HUES64 (cell line): ENCODE results near the gene LTC4S.
A peak's percentile ranks its signal among the peaks of the same experiment; 100 is the strongest.

Experiments used
- H3K27ac ChIP-seq: 2 replicates; pipeline ENCODE4 v1.7.0; 2013; ENCODE audit warnings: low read depth, low read length, inconsistent platforms
- H3K27me3 ChIP-seq: 2 replicates; pipeline ENCODE4 v1.6.1; 2013; ENCODE audit warnings: mild to moderate bottlenecking, low read length; ENCODE audit not compliant: insufficient read depth
- H3K36me3 ChIP-seq: 2 replicates; pipeline ENCODE4 v1.6.1; 2013; ENCODE audit warnings: mild to moderate bottlenecking, low read length; ENCODE audit not compliant: insufficient read depth
- H3K4me1 ChIP-seq: 2 replicates; pipeline ENCODE4 v1.6.1; 2013; ENCODE audit warnings: mild to moderate bottlenecking, low read length, moderate library complexity; ENCODE audit not compliant: insufficient read depth
- H3K4me3 ChIP-seq: 2 replicates; pipeline ENCODE4 v1.5.1; 2013; ENCODE audit warnings: mild to moderate bottlenecking, low read length, moderate library complexity
- H3K9ac ChIP-seq: 2 replicates; pipeline ENCODE4 v1.6.1; 2013; ENCODE audit warnings: mild to moderate bottlenecking, low read depth, low read length
- H3K9me3 ChIP-seq: 2 replicates; pipeline ENCODE4 v1.6.1; 2013; ENCODE audit warnings: low read depth, low read length; ENCODE audit not compliant: insufficient read depth
- WGBS: fragments of 150-250, 120-280 bp; methylation state at CpG from one replicate; pipeline ENCODE4 v1.1.7; 2013; ENCODE audit warnings: missing lambda C conversion rate; 5-methylcytosine and 5-hydroxymethylcytosine counted together

Gene LTC4S

GRCh38 chr5:179821298-179822058 lies 27.7 kb downstream of the LTC4S start:
- H3K4me1 ChIP-seq, result peaks cover 27% of the 10 kb centered on the region

GRCh38 chr5:179822059-179822432 lies 28.3 kb downstream of the LTC4S start:
- Histone ChIP-seq H3K4me3 (peak overlapping the region; percentile 63), H3K27ac (no peak overlapping the region), H3K9me3 (no peaks in the 10 kb centered on the region), H3K9ac (no peak overlapping the region), H3K4me1 (peaks cover 29% of the 10 kb centered on the region), H3K27me3 (0 out of 2 replicates have a peak, but pooled peaks cover 6% of the 10 kb centered on the region), H3K36me3 (peaks cover 45% of the 10 kb centered on the region)
- 89% methylated on average over 3 of the region's 3 CpGs for WGBS

More at GRCh38 chr5:179821298-179822058, 27.7 kb downstream of the LTC4S start:
- Histone ChIP-seq H3K4me3 (peak overlapping the region; percentile 63), H3K9ac (peak overlapping the region; percentile 88), H3K9me3 (no peaks in the 10 kb centered on the region), H3K27me3 (0 out of 2 replicates have a peak, but pooled peaks cover 11% of the 10 kb centered on the region), H3K27ac (peak overlapping the region; percentile 87), H3K36me3 (peaks cover 39% of the 10 kb centered on the region)
- WGBS, result under 1% methylated on average over 52 of the region's 54 CpGs

- H3K4me3 ChIP-seq, result peak overlapping the region; percentile 63
- H3K4me1 ChIP-seq, result peaks cover 30% of the 10 kb centered on the region
- H3K36me3 ChIP-seq, result peaks cover 47% of the 10 kb centered on the region
- WGBS, result 84% methylated on average over 8 of the region's 8 CpGs
- H3K27ac ChIP-seq, result no peak overlapping the region
- H3K9me3 ChIP-seq, result no peaks in the 10 kb centered on the region
- H3K27me3 ChIP-seq, result 0 out of 2 replicates have a peak, but pooled peaks cover under 1% of the 10 kb centered on the region
- no peak overlapping the region for H3K9ac ChIP-seq
Measured at GRCh38 chr5:179822444-179822990, 28.7 kb downstream of the LTC4S start.

- Histone ChIP-seq H3K9ac (no peak overlapping the region), H3K9me3 (no peaks in the 10 kb centered on the region), H3K27ac (no peak overlapping the region), H3K4me1 (peaks cover 38% of the 10 kb centered on the region), H3K36me3 (peaks cover 61% of the 10 kb centered on the region), H3K4me3 (no peak overlapping the region), H3K27me3 (no peaks in the 10 kb centered on the region)
- WGBS, result 96% methylated on average over 22 of the region's 22 CpGs
Measured at GRCh38 chr5:179823937-179824744, 30.4 kb downstream of the LTC4S start.

DNA sequence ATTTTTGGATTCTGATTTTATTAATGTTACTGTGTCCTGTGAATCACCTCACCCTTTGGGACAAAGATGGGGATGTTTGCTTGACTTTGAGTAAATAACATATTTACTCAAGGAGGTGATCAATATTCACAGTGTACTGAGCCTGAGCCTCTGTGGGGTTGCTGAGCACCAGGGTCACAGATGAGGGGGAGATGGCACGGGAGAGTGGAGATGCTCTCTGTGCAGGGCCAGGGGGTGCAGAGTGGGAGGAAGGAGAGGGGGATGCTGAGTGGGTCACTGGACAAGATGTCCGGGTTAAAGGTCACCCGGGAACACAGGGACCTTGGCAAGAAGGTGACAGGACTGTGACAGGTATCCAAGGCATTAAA lies 30.9 kb downstream of the LTC4S start:
- Histone ChIP-seq H3K9me3 (no peaks in the 10 kb centered on the region), H3K27ac (no peak overlapping the region), H3K27me3 (no peaks in the 10 kb centered on the region), H3K36me3 (peaks cover 67% of the 10 kb centered on the region), H3K4me3 (no peak overlapping the region), H3K9ac (no peak overlapping the region), H3K4me1 (peaks cover 37% of the 10 kb centered on the region)
- 97% methylated on average over 3 of the region's 3 CpGs for WGBS

DNA sequence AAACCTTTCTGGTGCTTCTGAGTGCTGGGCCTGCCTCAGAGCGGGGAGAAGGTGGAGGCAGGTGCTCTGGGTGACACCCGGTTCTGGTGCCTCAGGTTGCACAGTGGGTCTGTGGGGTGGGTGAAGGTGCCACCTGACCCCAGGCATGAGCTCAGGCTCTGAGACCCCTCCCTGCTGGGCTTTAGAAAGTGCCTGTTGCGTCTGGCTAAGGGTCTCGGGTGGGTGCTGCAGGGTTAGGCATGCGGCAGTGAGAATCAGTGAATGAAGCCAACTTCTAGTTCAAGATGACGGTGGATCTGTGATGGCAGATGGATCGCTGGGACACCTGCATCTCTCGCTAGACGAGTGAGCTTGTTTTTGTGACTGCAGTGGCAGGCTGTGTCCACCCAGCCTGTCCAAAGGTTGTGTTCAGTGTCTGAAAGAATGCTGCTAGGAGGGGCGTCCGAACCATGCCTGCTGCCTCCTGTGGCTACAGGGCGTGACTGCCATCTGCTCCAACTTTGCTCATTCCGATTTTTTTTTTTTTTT lies 31.9 kb downstream of the LTC4S start:
- Histone ChIP-seq H3K9me3 (no peaks in the 10 kb centered on the region), H3K9ac (no peak overlapping the region), H3K27ac (no peak overlapping the region), H3K4me3 (no peak overlapping the region), H3K4me1 (peaks cover 30% of the 10 kb centered on the region), H3K36me3 (peaks cover 75% of the 10 kb centered on the region), H3K27me3 (no peaks in the 10 kb centered on the region)
- WGBS, result 92% methylated on average over 13 of the region's 13 CpGs

- 77% methylated on average over 9 of the region's 9 CpGs for WGBS
- Histone ChIP-seq H3K4me3 (no peak overlapping the region), H3K36me3 (peaks cover 92% of the 10 kb centered on the region), H3K27ac (no peak overlapping the region; the same call in 1 of the 2 replicates), H3K4me1 (peaks cover 21% of the 10 kb centered on the region), H3K27me3 (no peaks in the 10 kb centered on the region), H3K9me3 (no peaks in the 10 kb centered on the region), H3K9ac (no peak overlapping the region)
Measured at GRCh38 chr5:179827680-179828079, 33.9 kb downstream of the LTC4S start.

- Histone ChIP-seq H3K9me3 (peaks cover 2% of the 10 kb centered on the region; the same call in 1 of the 2 replicates), H3K27ac (peak overlapping the region; percentile 45; the same call in 1 of the 2 replicates), H3K36me3 (peaks cover 93% of the 10 kb centered on the region), H3K4me1 (peaks cover 21% of the 10 kb centered on the region), H3K4me3 (no peak overlapping the region), H3K9ac (no peak overlapping the region), H3K27me3 (no peaks in the 10 kb centered on the region)
- WGBS, result 68% methylated on average over 3 of the region's 3 CpGs
Measured at GRCh38 chr5:179828756-179829421, 35.1 kb downstream of the LTC4S start.

DNA sequence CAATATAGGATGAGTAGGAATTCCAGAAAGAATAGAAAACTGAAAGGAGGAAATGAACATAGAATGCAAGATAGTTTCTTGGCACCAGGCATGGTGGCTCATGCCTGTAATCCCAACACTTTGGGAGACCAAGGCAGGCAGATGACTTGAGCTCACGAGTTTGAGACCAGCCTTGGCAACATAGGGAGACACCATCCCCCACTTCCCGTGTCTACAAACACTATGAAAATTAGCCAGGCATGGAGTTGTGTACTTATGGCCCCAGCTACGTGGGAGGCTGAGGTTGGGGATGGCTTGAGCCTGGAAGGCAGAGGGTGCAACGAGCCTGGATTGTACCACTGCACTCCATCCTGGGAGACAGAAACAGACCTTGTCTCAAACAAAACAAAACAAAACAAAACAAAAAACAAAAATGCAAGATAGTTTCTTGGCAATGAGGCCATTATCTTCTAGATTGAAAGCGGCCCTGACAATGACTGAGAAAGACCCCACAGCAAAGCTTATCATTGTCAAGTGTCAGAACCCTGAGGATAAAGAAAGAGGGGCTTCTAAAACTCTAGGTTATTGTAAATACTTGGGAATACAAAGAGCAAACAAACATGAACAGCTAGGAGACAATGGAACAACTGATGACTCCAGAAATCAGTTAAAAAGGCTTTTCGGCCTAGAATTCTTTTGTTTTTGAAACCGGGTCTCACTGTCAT lies 36.1 kb downstream of the LTC4S start:
- Histone ChIP-seq H3K36me3 (peaks cover 87% of the 10 kb centered on the region), H3K27me3 (no peaks in the 10 kb centered on the region), H3K4me3 (no peak overlapping the region), H3K9ac (no peak overlapping the region), H3K4me1 (peaks cover 21% of the 10 kb centered on the region), H3K27ac (peak overlapping the region; percentile 55; the same call in 1 of the 2 replicates), H3K9me3 (peaks cover 2% of the 10 kb centered on the region; the same call in 1 of the 2 replicates)
- WGBS, result 93% methylated on average over 7 of the region's 7 CpGs

- Histone ChIP-seq H3K4me3 (no peak overlapping the region), H3K27ac (no peak overlapping the region), H3K36me3 (peaks cover 83% of the 10 kb centered on the region), H3K27me3 (no peaks in the 10 kb centered on the region), H3K9ac (no peak overlapping the region), H3K9me3 (peaks cover 2% of the 10 kb centered on the region; the same call in 1 of the 2 replicates), H3K4me1 (peaks cover 21% of the 10 kb centered on the region)
- WGBS, result 95% methylated on average over 7 of the region's 7 CpGs
Measured at GRCh38 chr5:179830818-179831468, 37.2 kb downstream of the LTC4S start.
